B cell (primary cell): ENCODE results near the gene CEACAM21. TPM values are rescaled to one million over a fixed set of nuclear protein-coding genes. Genes with fewer than 3 reads are reported as not detected.

Experiments
- ATAC-seq: fragments of 200-7000 bp; cut with Tn5 transposase; one replicate; pipeline ENCODE4 v1.10.0; 2021; ENCODE audit warnings: low read depth, mild to moderate bottlenecking, moderate number of reproducible peaks, moderate library complexity
- CTCF ChIA-PET: fragments of 350-600 bp; sonication (Branson Sonifier 250); formaldehyde crosslinking; loops from one replicate; lab custom pipeline; 2021; ENCODE audit warnings: antibody characterized with exemption, inconsistent platforms; lab: Charles Lee
- POLR2A ChIA-PET: fragments of 350-600 bp; sonication (Branson Sonifier 250); formaldehyde crosslinking; loops from one replicate; lab custom pipeline; 2021; ENCODE audit warnings: antibody characterized with exemption; lab: Charles Lee
- DNase-seq: peaks from one replicate; pipeline ENCODE4 v3.0.0; 2013
- H2AFZ ChIP-seq: 2 replicates; pipeline ENCODE4 v1.6.1; 2012; ENCODE audit warnings: mild to moderate bottlenecking, low read depth, low read length; ENCODE audit not compliant: insufficient read depth, poor library complexity, severe bottlenecking
- H3K27ac ChIP-seq, 2 donors: 1 replicate in 1 of 2; 2 replicates in 1 of 2; pipeline ENCODE4 v1.5.1; 2012 to 2013; ENCODE audit warnings: low read length in 2 of 2, mild to moderate bottlenecking in 2 of 2, moderate library complexity in 1 of 2
- H3K27me3 ChIP-seq, 4 experiments: fragments of 200-600 bp in 1 of 4; sonication (generic) in 1 of 4; replicated peaks in 1 of 4; 1 replicate in 2 of 4; 2 replicates in 2 of 4; pipeline versions ENCODE4 v1.6.1 to v1.7.0; 2013 to 2016; ENCODE audit warnings: low read length in 3 of 4, mild to moderate bottlenecking in 2 of 4, mixed read lengths in 1 of 4, moderate library complexity in 1 of 4; ENCODE audit not compliant: insufficient read depth in 4 of 4, control insufficient read depth in 3 of 4; ENCODE audit errors: control extremely low read depth in 1 of 4
- H3K36me3 ChIP-seq, 2 experiments: replicated peaks in 1 of 2; 1 replicate in 1 of 2; 2 replicates in 1 of 2; pipeline versions ENCODE4 v1.6.1 to v1.7.1; 2013; ENCODE audit warnings: low read length in 1 of 2; ENCODE audit not compliant: insufficient read depth in 2 of 2, control insufficient read depth in 1 of 2; ENCODE audit errors: control extremely low read depth in 1 of 2, extremely low read depth in 1 of 2
- H3K4me1 ChIP-seq, 2 donors: fragments of 200-600 bp in 1 of 2; sonication (generic) in 1 of 2; 1 replicate in 1 of 2; 2 replicates in 1 of 2; pipeline versions ENCODE4 v1.5.1 to v1.6.1; 2013 to 2017; ENCODE audit warnings: low read length in 2 of 2; ENCODE audit not compliant: control insufficient read depth in 2 of 2, insufficient read depth in 2 of 2
- H3K4me2 ChIP-seq: replicated peaks from 2 replicates; pipeline ENCODE3; 2012; ENCODE audit warnings: mild to moderate bottlenecking, low read depth, low read length; ENCODE audit not compliant: poor library complexity, severe bottlenecking
- H3K4me3 ChIP-seq, 5 experiments: fragments of 200-600 bp in 1 of 5; sonication (generic) in 1 of 5; 1 replicate in 3 of 5; 2 replicates in 2 of 5; pipeline versions ENCODE4 v1.5.1 to v1.7.0; 2011 to 2016; ENCODE audit warnings: low read length in 4 of 5, mild to moderate bottlenecking in 4 of 5, low read depth in 2 of 5, control low read depth in 1 of 5, moderate library complexity in 1 of 5; ENCODE audit not compliant: insufficient read depth in 1 of 5; ENCODE audit errors: control extremely low read depth in 1 of 5, extremely low read depth in 1 of 5
- H3K79me2 ChIP-seq: fragments of 200-600 bp; sonication (generic); one replicate; pipeline ENCODE4 v1.6.0; 2016; ENCODE audit warnings: low read length; ENCODE audit not compliant: control insufficient read depth, insufficient read depth
- H3K9ac ChIP-seq: fragments of 200-600 bp; sonication (generic); 2 replicates; pipeline ENCODE4 v1.6.1; 2017; ENCODE audit warnings: mild to moderate bottlenecking, low read length, moderate library complexity
- H3K9me3 ChIP-seq, 3 donors: one replicate each; pipeline versions ENCODE4 v1.6.1 to v1.7.1; 2013; ENCODE audit warnings: low read length in 2 of 3; ENCODE audit not compliant: control insufficient read depth in 2 of 3, insufficient read depth in 1 of 3; ENCODE audit errors: control extremely low read depth in 1 of 3
- H4K20me1 ChIP-seq: 2 replicates; pipeline ENCODE4 v1.6.0; 2012; ENCODE audit warnings: mild to moderate bottlenecking, low read length; ENCODE audit not compliant: insufficient read depth, control insufficient read depth, poor library complexity, severe bottlenecking
- H3K27ac Mint-ChIP-seq: one replicate; pipeline ENCODE4 v1.8.0; 2021; ENCODE audit warnings: mixed read lengths
- H3K27me3 Mint-ChIP-seq: one replicate; pipeline ENCODE4 v1.8.0; 2021; ENCODE audit warnings: mixed read lengths
- H3K4me1 Mint-ChIP-seq: one replicate; pipeline ENCODE4 v1.8.0; 2021; ENCODE audit warnings: mixed read lengths
- H3K4me3 Mint-ChIP-seq: one replicate; pipeline ENCODE4 v1.8.0; 2021; ENCODE audit warnings: mixed read lengths
- H3K9me3 Mint-ChIP-seq: one replicate; pipeline ENCODE4 v1.8.0; 2022; ENCODE audit warnings: mixed read lengths; ENCODE audit not compliant: insufficient read depth
- EZH2 ChIP-seq: IDR thresholded peaks from 2 replicates; pipeline ENCODE4 v1.6.1; 2012; ENCODE audit warnings: borderline replicate concordance, low read depth, mild to moderate bottlenecking, moderate library complexity, low read length; ENCODE audit not compliant: insufficient read depth, poor library complexity, severe bottlenecking
- WGBS: methylation state at CpG from one replicate; pipeline ENCODE4 v1.1.5; 2013; ENCODE audit warnings: missing lambda C conversion rate; ENCODE audit not compliant: insufficient coverage; 5-methylcytosine and 5-hydroxymethylcytosine counted together
- intact Hi-C: fragments of 100-400 bp; cut with micrococcal nuclease; formaldehyde crosslinking; loops from one replicate; pipeline ENCODE4 v1.10.0; 2022
- polyA plus RNA-seq: library from polyadenylated mRNA; depleted of rRNA; stranded (reverse); fragments of >200 nt; gene quantifications from 2 replicates; pipeline ENCODE4 v1.2.3, GENCODE V29; 2012
- total RNA-seq, 2 donors: library from RNA; stranded (reverse); fragments of 120-200 nt in 1 of 2; gene quantifications; 1 replicate in 1 of 2; 2 replicates in 1 of 2; pipeline versions ENCODE4 v1.2.3 to v1.2.4, GENCODE V29; 2013 to 2022
- TF ChIP-seq, protein P1 (sequence below): fragments of 200-600 bp; IDR thresholded peaks from one replicate; pipeline ENCODE4 v1.8.0; 2022; ENCODE audit warnings: antibody characterized with exemption, mild to moderate bottlenecking

CEACAM21 gene
- total and polyA plus RNA-seq, 2 donors (not counting 1 experiment from before 2014, with no cell fraction given), result 18.9 to 27.3 TPM

GRCh38 chr19:41549884-41550283 is 26.1 kb upstream of the CEACAM21 start:
- POLR2A ChIA-PET, result interaction anchor here (0.9 to 2.5 kb wide), 3 partner anchors 14 to 24 kb away, joined by 3 to 16 read pairs (median 8); no protein-coding TSS in a partner anchor
- peak overlapping the region; percentile 82 for H3K4me2 ChIP-seq
- no peaks in the 10 kb centered on the region for H4K20me1 ChIP-seq
- Mint-ChIP-seq H3K27me3 (no peaks in the 10 kb centered on the region), H3K4me1 (peaks cover 71% of the 10 kb centered on the region), H3K27ac (peak overlapping the region; percentile 96), H3K9me3 (no peaks in the 10 kb centered on the region), H3K4me3 (peak overlapping the region; percentile 96)
- no CpG with 5 or more reads among the region's 5 CpGs for WGBS
- ATAC-seq, result no peak
- no peaks in the 10 kb centered on the region for H3K27me3 ChIP-seq
- TF ChIP-seq, protein P1, sequence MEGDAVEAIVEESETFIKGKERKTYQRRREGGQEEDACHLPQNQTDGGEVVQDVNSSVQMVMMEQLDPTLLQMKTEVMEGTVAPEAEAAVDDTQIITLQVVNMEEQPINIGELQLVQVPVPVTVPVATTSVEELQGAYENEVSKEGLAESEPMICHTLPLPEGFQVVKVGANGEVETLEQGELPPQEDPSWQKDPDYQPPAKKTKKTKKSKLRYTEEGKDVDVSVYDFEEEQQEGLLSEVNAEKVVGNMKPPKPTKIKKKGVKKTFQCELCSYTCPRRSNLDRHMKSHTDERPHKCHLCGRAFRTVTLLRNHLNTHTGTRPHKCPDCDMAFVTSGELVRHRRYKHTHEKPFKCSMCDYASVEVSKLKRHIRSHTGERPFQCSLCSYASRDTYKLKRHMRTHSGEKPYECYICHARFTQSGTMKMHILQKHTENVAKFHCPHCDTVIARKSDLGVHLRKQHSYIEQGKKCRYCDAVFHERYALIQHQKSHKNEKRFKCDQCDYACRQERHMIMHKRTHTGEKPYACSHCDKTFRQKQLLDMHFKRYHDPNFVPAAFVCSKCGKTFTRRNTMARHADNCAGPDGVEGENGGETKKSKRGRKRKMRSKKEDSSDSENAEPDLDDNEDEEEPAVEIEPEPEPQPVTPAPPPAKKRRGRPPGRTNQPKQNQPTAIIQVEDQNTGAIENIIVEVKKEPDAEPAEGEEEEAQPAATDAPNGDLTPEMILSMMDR, result no peak
- TF ChIP-seq EZH2, result no peak
- H3K9ac ChIP-seq, result peak overlapping the region; percentile 90
- H3K27ac ChIP-seq, result peak overlapping the region; percentile 57 to 92
- peaks cover 71 to 76% of the 10 kb centered on the region in 2 donors for H3K4me1 ChIP-seq
- H3K9me3 ChIP-seq, result peaks cover 0 to 6% (median 0%) of the 10 kb centered on the region in 3 donors
- peaks cover 80% of the 10 kb centered on the region for H3K79me2 ChIP-seq
- peak overlapping the region; percentile 63 to 98 (median 77) for H3K4me3 ChIP-seq
- H3K36me3 ChIP-seq, result peaks cover 0 to 23% of the 10 kb centered on the region in 2 experiments
- no peak overlapping the region for H2AFZ ChIP-seq
- CTCF ChIA-PET, result interaction anchor here (1.2 to 16.4 kb wide), 5 partner anchors 10 to 285 kb away, joined by 5 to 549 read pairs (median 6); partner anchors contain the start of gene HNRNPUL1
- intact Hi-C loops, result loop anchor here (1.0 to 5.0 kb wide), 2 partner anchors 15 to 288 kb away; partner anchors contain the start of gene HNRNPUL1
- DNase-seq, result no peak

DNA sequence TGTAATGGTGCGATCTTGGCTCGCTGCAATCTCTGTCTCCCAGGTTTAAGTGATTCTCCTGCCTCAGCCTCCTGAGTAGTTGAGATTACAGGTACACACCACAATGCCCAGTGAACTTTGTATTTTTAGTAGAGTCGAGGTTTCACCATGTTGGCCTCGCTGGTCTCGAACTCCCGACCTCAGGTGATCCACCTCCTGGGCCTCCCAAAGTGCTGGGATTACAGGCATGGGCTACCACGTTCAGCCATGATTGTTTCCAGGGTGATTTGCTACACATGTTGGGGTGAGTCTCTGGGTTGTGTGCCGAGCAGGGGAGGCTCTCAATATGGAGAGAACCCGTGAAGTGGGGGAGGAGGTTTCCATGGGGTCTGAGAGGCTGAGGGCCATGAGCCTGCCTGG is 24.8 kb upstream of the CEACAM21 start:
- CTCF ChIA-PET, result interaction anchor here (1.0 to 5.3 kb wide), 3 partner anchors 9 to 14 kb away, joined by 3 to 86 read pairs (median 9); no protein-coding TSS in a partner anchor
- H3K4me1 ChIP-seq, result peaks cover 73 to 74% of the 10 kb centered on the region in 2 donors
- peak overlapping the region; percentile 12 for H2AFZ ChIP-seq
- DNase-seq (no peak), ATAC-seq (no peak)
- POLR2A ChIA-PET, result interaction anchor here (0.6 to 1.9 kb wide), 2 partner anchors 20 to 293 kb away, joined by 3 to 4 read pairs; no protein-coding TSS in a partner anchor
- peaks cover 0 to 6% (median 0%) of the 10 kb centered on the region in 3 donors for H3K9me3 ChIP-seq
- TF ChIP-seq, protein P1, result no peak
- TF ChIP-seq EZH2, result no peak
- 42% methylated on average over 7 of the region's 9 CpGs for WGBS
- peak overlapping the region; percentile 82 for H3K4me2 ChIP-seq
- H3K27me3 ChIP-seq, result no peaks in the 10 kb centered on the region
- no peaks in the 10 kb centered on the region for H3K27me3 Mint-ChIP-seq
- peak overlapping the region; percentile 63 to 98 (median 77) for H3K4me3 ChIP-seq
- peaks cover 84% of the 10 kb centered on the region for H3K79me2 ChIP-seq
- H3K36me3 ChIP-seq, result peaks cover 0 to 28% of the 10 kb centered on the region in 2 experiments
- no peaks in the 10 kb centered on the region for H3K9me3 Mint-ChIP-seq
- peak overlapping the region; percentile 96 for H3K4me3 Mint-ChIP-seq
- peak overlapping the region; percentile 82 to 92 for H3K27ac ChIP-seq
- H3K9ac ChIP-seq, result peak overlapping the region; percentile 90
- H3K4me1 Mint-ChIP-seq, result peaks cover 71% of the 10 kb centered on the region
- peak overlapping the region; percentile 96 for H3K27ac Mint-ChIP-seq
- H4K20me1 ChIP-seq, result no peaks in the 10 kb centered on the region
- intact Hi-C loops, result no loop called here
